Uterus (tissue), 4 donors: Measurements from ENCODE around the gene ACSM4. TPM values are rescaled to one million over a fixed set of nuclear protein-coding genes. Genes with fewer than 3 reads are reported as not detected.

Experiments used
- DNase-seq, 2 donors: peaks; one replicate each; pipeline ENCODE4 v3.0.0-alpha.2; 2019 to 2020
- H3K27ac ChIP-seq, 2 donors: fragments of 200-600 bp; sonication (generic); 1 replicate in 1 of 2; 2 replicates in 1 of 2; pipeline ENCODE4 v1.5.1; 2016 to 2018
- H3K27me3 ChIP-seq, 2 donors: fragments of 200-600 bp; sonication (generic); one replicate each; pipeline ENCODE4 v1.5.1; 2018 to 2019; ENCODE audit warnings: control low read depth in 1 of 2
- H3K36me3 ChIP-seq, 2 donors: fragments of 200-600 bp; sonication (generic); one replicate each; pipeline ENCODE4 v1.5.1; 2019; ENCODE audit warnings: control low read depth in 1 of 2
- H3K4me1 ChIP-seq, 2 donors: fragments of 200-600 bp; sonication (generic); one replicate each; pipeline ENCODE4 v1.5.1; 2018 to 2019; ENCODE audit warnings: control low read depth in 1 of 2
- H3K4me3 ChIP-seq, 2 donors: fragments of 200-600 bp; sonication (generic); 1 replicate in 1 of 2; 2 replicates in 1 of 2; pipeline ENCODE4 v1.5.1; 2018 to 2019; ENCODE audit warnings: mild to moderate bottlenecking in 1 of 2
- H3K9me3 ChIP-seq, 2 donors: fragments of 200-600 bp; sonication (generic); one replicate each; pipeline ENCODE4 v1.5.1; 2019; ENCODE audit warnings: control low read depth in 1 of 2
- CTCF ChIP-seq, 4 experiments: fragments of 200-600 bp in 2 of 4; fragments of 450-650 bp in 2 of 4; sonication (generic) in 2 of 4; IDR thresholded peaks; one replicate each; pipeline ENCODE4 v1.5.1; 2016 to 2019; ENCODE audit warnings: antibody characterized with exemption in 4 of 4, mild to moderate bottlenecking in 2 of 4, moderate library complexity in 1 of 4
- POLR2A ChIP-seq, 2 donors: fragments of 450-650 bp; IDR thresholded peaks; one replicate each; pipeline ENCODE4 v1.6.1; 2016; ENCODE audit warnings: antibody characterized with exemption in 2 of 2, mild to moderate bottlenecking in 1 of 2, moderate library complexity in 1 of 2
- intact Hi-C: fragments of 100-400 bp; cut with DNase I; formaldehyde crosslinking; loops from one replicate; pipeline ENCODE4 v1.15.1; 2023; ENCODE audit warnings: low total_unique reads
- total RNA-seq, 4 donors: library from RNA; depleted of rRNA in 3 of 4; stranded (reverse); fragments of >200 nt in 3 of 4; gene quantifications; one replicate each; pipeline versions ENCODE4 v1.1.0 to v1.2.4, GENCODE V29; 2014 to 2023
- donor health status: DM: yes; HTN: yes; CAD: no.

Gene ACSM4
- total RNA-seq, 4 donors from 2014 or later: not detected

DNA sequence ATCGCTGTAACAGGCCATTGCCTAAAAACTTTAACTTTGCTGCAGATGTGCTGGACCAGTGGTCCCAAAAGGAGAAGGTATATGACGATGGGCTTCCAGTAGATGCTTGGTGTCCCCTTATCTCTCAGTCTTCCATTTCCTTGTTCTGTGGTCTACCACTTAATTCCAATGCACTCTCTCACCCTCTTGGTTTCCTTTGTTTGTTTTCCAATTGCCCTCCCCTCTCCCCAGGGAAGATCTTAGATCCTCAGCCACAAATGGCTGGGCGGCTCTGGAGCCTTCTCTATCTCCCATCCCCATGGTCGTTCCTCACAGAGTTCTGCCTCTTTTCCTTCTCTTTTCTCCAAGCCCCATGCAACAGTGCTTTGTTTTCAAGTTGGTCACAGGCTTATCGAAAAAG lies 584 bp downstream of the ACSM4 start:
- TF ChIP-seq CTCF (IDR thresholded peaks at IDR 0.05) (no peak), POLR2A (IDR thresholded peaks at IDR 0.05) (no peak)
- no peaks in the 10 kb centered on the region for H3K4me1 ChIP-seq
- H3K9me3 ChIP-seq: no peaks in the 10 kb centered on the region
- no peak for DNase-seq
- intact Hi-C loops: no loop called here
- no peak overlapping the region for H3K27ac ChIP-seq
- no peaks in the 10 kb centered on the region for H3K36me3 ChIP-seq
- H3K4me3 ChIP-seq: no peak overlapping the region
- H3K27me3 ChIP-seq: no peaks in the 10 kb centered on the region

- H3K4me1 ChIP-seq: no peaks in the 10 kb centered on the region
- H3K9me3 ChIP-seq: no peaks in the 10 kb centered on the region
- H3K4me3 ChIP-seq: no peak overlapping the region
- H3K27ac ChIP-seq: no peak overlapping the region
- intact Hi-C loops: no loop called here
- H3K36me3 ChIP-seq: no peaks in the 10 kb centered on the region
- no peak for TF ChIP-seq POLR2A (IDR thresholded peaks at IDR 0.05)
- no peak for DNase-seq
- H3K27me3 ChIP-seq: no peaks in the 10 kb centered on the region
Observed at GRCh38 chr12:7310070-7310469, 6.2 kb downstream of the ACSM4 start.

DNA sequence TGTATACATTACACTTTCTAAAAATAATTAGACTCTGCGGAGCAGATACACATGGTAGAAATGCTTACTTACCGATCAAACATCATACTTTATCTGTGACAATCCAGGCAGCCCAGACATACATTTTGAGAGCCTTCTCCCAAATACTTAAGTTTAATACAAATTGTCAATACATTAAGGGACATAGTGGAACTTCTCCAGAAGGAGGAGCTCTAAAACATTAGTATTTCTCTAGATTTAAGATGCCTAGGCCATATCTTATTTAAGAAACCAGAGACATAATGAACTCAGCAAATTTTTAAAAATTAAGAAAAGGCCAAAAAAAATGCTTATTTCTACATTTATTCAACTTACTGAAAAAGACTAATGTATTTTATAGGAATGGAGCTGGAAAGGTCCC lies 16.1 kb downstream of the ACSM4 start:
- no peaks in the 10 kb centered on the region for H3K9me3 ChIP-seq
- DNase-seq: no peak
- TF ChIP-seq CTCF (IDR thresholded peaks at IDR 0.05) (no peak), POLR2A (IDR thresholded peaks at IDR 0.05) (no peak)
- H3K27ac ChIP-seq: no peak overlapping the region
- H3K4me3 ChIP-seq: no peak overlapping the region
- no peaks in the 10 kb centered on the region for H3K36me3 ChIP-seq
- H3K4me1 ChIP-seq: no peaks in the 10 kb centered on the region
- intact Hi-C loops: no loop called here
- H3K27me3 ChIP-seq: no peaks in the 10 kb centered on the region

- Histone ChIP-seq H3K36me3 (no peaks in the 10 kb centered on the region), H3K27me3 (no peaks in the 10 kb centered on the region)
Observed at GRCh38 chr12:7321624-7322023, 17.8 kb downstream of the ACSM4 start.

DNA sequence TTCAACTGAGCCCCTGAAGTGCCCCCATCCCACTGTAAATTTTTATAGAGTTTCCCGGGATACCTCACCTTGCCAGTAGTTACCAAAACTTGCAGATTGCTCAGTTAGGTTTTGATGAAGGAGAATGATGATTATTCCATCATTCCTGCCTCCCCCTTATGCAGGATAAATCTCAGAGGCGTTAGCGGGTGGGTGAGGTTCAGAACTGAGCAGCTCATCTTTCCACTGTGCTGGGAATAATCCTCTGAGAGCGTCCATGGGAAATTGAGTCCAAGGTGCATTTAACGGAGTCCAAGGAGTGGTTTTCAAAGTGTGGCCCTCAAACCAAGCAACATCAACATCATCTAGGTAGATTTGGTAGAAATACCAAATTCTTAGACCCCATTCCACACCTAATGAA lies 18.7 kb downstream of the ACSM4 start:
- intact Hi-C loops: no loop called here
- no peaks in the 10 kb centered on the region for H3K36me3 ChIP-seq
- H3K27me3 ChIP-seq: no peaks in the 10 kb centered on the region
- DNase-seq: no peak
- H3K4me3 ChIP-seq: no peak overlapping the region
- H3K27ac ChIP-seq: no peak overlapping the region
- H3K4me1 ChIP-seq: no peaks in the 10 kb centered on the region
- H3K9me3 ChIP-seq: no peaks in the 10 kb centered on the region
- TF ChIP-seq POLR2A (IDR thresholded peaks at IDR 0.05) (no peak), CTCF (IDR thresholded peaks at IDR 0.05) (no peak)

More at GRCh38 chr12:7321624-7322023, 17.8 kb downstream of the ACSM4 start:
- DNase-seq: no peak
- Histone ChIP-seq H3K4me3 (no peak overlapping the region), H3K27ac (no peak overlapping the region), H3K9me3 (no peaks in the 10 kb centered on the region), H3K4me1 (no peaks in the 10 kb centered on the region)
- intact Hi-C loops: no loop called here
- TF ChIP-seq POLR2A (IDR thresholded peaks at IDR 0.05) (no peak), CTCF (IDR thresholded peaks at IDR 0.05) (no peak)

DNA sequence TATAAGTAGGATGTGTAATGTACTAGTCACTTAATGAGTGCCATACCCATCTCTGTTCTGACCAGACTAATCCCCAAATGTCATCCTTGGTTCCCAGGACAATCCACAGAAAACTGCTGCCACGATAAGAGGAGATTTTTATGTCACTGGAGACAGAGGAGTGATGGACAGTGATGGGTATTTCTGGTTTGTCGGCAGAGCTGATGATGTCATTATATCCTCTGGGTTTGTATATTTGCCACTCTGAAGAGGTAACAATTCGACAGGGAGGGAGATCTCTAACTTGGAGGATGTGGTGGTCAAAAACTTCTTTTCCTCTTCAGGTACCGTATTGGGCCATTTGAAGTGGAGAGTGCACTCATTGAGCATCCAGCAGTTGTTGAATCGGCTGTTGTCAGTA lies 20.3 kb downstream of the ACSM4 start:
- intact Hi-C loops: no loop called here
- H3K9me3 ChIP-seq: no peaks in the 10 kb centered on the region
- no peaks in the 10 kb centered on the region for H3K27me3 ChIP-seq
- no peaks in the 10 kb centered on the region for H3K4me1 ChIP-seq
- H3K36me3 ChIP-seq: no peaks in the 10 kb centered on the region
- no peak for DNase-seq
- H3K4me3 ChIP-seq: no peak overlapping the region
- TF ChIP-seq POLR2A (IDR thresholded peaks at IDR 0.05) (no peak), CTCF (IDR thresholded peaks at IDR 0.05) (no peak)
- no peak overlapping the region for H3K27ac ChIP-seq
